ENCODE measurements around the gene PRODH.
"Not testable (repeated sequence)": the region's sequence is repeated elsewhere in the genome, so short reads cannot be mapped to it uniquely, and the experiment has no call there.

PRODH gene

GRCh38 chr22:18952022-18952421 is 15.9 kb upstream of the PRODH start:
- DNase-seq: no peak

- DNase-seq: no peak
Observed at GRCh38 chr22:18950141-18950540, 14.0 kb upstream of the PRODH start.

GRCh38 chr22:18947905-18948304 is 11.8 kb upstream of the PRODH start:
- no peak for DNase-seq

- not testable (repeated sequence) for DNase-seq
Observed at GRCh38 chr22:18947105-18947504, 11.0 kb upstream of the PRODH start.

- not testable (repeated sequence) for DNase-seq
Observed at GRCh38 chr22:18938691-18939090, 2.6 kb upstream of the PRODH start.

- DNase-seq: not testable (repeated sequence)
Observed at GRCh38 chr22:18934688-18935087, 1.4 kb downstream of the PRODH start.

- DNase-seq: no peak
Observed at GRCh38 chr22:18933914-18934313, 2.2 kb downstream of the PRODH start.

- DNase-seq: no peak
Observed at GRCh38 chr22:18931905-18932652, 4.0 kb downstream of the PRODH start.

- DNase-seq: no peak
Observed at GRCh38 chr22:18929459-18929858, 6.6 kb downstream of the PRODH start.

GRCh38 chr22:18927573-18927972 is 8.5 kb downstream of the PRODH start:
- no peak for DNase-seq

GRCh38 chr22:18927020-18927419 is 9.1 kb downstream of the PRODH start:
- DNase-seq: no peak

GRCh38 chr22:18925368-18926064 is 10.6 kb downstream of the PRODH start:
- DNase-seq: no peak

GRCh38 chr22:18920257-18920902 is 15.7 kb downstream of the PRODH start:
- not testable (repeated sequence) for DNase-seq

- DNase-seq: not testable (repeated sequence)
Observed at GRCh38 chr22:18917818-18918217, 18.3 kb downstream of the PRODH start.

GRCh38 chr22:18915550-18915949 is 20.5 kb downstream of the PRODH start:
- not testable (repeated sequence) for DNase-seq

GRCh38 chr22:18914558-18914957 is 21.5 kb downstream of the PRODH start:
- not testable (repeated sequence) for DNase-seq

GRCh38 chr22:18912264-18912946 is 23.7 kb downstream of the PRODH start:
- not testable (repeated sequence) for DNase-seq

GRCh38 chr22:18911535-18911934 is 24.6 kb downstream of the PRODH start:
- not testable (repeated sequence) for DNase-seq

GRCh38 chr22:18909556-18909955 is 26.5 kb downstream of the PRODH start:
- DNase-seq: no peak

- DNase-seq: no peak
Observed at GRCh38 chr22:18906896-18907295, 29.2 kb downstream of the PRODH start.

GRCh38 chr22:18906410-18906745 is 29.7 kb downstream of the PRODH start:
- DNase-seq: not testable (repeated sequence)

GRCh38 chr22:18905540-18906409 is 30.3 kb downstream of the PRODH start, which contains the start of gene DGCR6:
Gene DGCR6 (plus strand): TSS chr22:18906320. CDS start chr22:18906375, 55 bp downstream.
- DNase-seq: no peak

All from NCI-H1092 treated with DMSO at 0.1 percent for 48 hours (cell line).